ENCODE measurements around the gene KIF1A.

The KIF1A gene

GRCh38 chr2:240819858-240820606, at the start of gene KIF1A:
TSS of gene KIF1A (minus strand) at chr2:240820219. CDS start at chr2:240797752, 22,467 bp downstream.
- no peak for DNase-seq (ENCODE audit: extremely low read depth in 1 of 2, low read depth in 1 of 2)

DNA sequence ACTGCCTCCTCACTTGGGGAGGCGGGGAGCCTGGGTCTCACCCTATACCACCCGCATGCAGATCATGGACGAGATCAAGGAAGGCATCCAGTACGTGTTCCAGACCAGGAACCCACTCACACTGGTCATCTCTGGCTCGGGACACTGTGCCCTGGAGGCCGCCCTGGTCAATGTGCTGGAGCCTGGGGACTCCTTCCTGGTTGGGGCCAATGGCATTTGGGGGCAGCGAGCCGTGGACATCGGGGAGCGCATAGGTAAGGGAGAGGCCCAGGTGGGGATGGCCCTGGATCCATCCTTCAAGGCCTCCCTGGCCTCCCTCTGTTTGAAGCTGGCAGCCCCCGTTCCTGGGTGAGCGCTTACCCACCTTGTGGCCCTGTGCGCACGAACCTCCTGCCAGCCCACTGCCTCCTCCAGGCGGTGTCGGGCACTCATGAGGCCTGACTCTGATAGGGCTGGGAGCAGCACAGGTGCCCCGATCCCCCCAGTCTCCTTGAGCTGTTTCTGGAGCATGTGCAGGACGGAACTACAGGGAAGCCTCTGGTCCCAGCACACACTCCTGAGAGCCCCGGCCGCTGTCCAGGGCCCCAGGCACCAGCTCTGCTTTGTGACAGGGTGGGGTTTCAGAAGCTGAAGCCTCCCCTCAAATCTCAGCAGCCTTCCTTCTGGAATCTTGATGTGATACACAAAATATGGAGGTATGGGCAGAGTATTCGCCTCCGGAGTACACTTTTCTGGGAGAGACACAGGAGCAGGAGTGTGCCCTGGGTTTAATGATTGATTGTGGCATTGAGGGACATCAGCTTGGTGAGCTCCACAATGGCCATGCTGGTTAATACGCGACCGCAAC, 49.3 kb upstream of the KIF1A start:
- no peak for DNase-seq (ENCODE audit: extremely low read depth in 1 of 2, low read depth in 1 of 2)

GRCh38 chr2:240868286-240869108, 48.5 kb upstream of the KIF1A start, which contains the start of gene AGXT:
TSS of gene AGXT (plus strand) at chr2:240868824. CDS start at chr2:240868866, 42 bp downstream.
- no peak for DNase-seq (ENCODE audit: extremely low read depth in 1 of 2, low read depth in 1 of 2)

DNA sequence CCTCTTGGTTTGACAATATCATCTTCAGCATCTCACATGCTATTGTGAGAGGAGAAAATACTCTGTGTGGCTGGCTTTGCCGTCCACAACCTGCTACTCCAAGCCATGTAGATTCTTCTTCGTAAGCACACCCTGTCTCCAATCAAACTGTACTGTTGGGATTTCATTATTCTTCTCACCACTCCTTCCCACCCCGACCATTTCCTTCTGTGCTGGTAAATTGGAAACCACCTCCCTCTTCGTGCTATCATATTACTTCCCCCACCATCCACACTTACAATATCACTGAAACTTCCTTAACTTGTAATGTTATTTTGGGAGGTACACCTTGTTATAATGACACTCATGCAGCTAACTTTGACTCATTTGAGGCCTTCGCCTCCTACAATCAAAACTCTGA, 45.4 kb upstream of the KIF1A start:
- no peak for DNase-seq (ENCODE audit: extremely low read depth in 1 of 2, low read depth in 1 of 2)

DNA sequence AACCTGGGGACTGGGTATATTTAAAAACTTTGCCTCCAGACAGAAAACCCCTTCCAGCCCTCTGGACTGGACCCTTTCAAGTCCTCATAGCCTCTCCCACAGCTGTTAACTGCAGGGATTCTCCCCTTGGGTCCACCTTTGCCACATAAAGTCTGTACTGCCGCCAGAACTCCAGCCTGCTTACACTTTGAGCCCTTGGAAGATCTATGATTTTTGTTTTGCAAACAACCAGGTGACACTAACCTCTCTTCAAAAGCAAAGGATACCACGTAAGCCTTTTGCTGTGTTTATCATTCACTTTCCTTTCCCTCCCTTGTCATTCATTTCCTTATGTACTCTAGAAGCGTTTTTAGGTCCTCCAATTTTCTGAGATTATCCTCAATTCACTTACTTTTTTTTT, 44.5 kb upstream of the KIF1A start:
- no peak for DNase-seq (ENCODE audit: extremely low read depth in 1 of 2, low read depth in 1 of 2)

DNA sequence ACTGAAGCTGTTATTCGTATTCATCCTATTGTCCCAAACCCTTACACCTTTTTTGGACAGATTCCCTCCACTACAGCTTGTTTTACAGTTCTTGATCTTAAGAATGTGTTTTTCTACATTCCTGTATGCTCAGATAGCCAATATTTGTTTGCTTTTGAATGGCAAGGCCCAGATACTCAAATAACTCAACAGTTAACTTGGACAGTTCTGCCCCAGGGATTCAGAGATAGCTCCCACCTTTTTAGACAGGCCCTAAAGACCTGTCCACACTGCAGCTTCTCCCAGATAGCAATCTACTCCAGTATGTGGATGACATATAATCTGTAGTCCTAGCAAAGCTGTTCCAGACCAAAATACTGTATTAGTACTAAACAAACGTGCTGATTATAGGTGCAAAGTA, 41.5 kb upstream of the KIF1A start:
- no peak for DNase-seq (ENCODE audit: extremely low read depth in 1 of 2, low read depth in 1 of 2)

DNA sequence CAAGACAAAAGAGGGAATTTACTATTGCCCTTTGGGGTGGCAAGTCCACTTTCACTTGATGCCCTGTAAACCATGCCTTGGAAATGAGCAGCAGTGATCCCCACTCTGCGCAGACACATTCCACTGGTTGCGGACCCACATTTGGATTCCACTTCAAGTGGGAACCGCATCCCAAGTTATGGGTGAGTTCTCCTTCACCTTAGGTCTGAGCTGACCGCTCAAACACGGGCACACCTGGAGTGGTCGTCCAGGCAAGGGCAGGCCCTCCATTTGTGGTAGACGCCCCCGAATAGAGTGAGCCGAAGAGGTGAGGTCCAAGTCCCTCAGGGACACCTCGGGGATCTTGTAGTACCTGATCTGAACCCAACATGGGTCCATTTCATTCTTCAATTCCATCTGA, 38.9 kb upstream of the KIF1A start:
- no peak for DNase-seq (ENCODE audit: extremely low read depth in 1 of 2, low read depth in 1 of 2)

- no peak for DNase-seq (ENCODE audit: extremely low read depth in 1 of 2, low read depth in 1 of 2)
These were observed 38.3 kb upstream of the KIF1A start for GRCh38 chr2:240858321-240858720.

GRCh38 chr2:240857039-240858008, 37.3 kb upstream of the KIF1A start:
- DNase-seq (ENCODE audit: extremely low read depth in 1 of 2, low read depth in 1 of 2): no peak

DNA sequence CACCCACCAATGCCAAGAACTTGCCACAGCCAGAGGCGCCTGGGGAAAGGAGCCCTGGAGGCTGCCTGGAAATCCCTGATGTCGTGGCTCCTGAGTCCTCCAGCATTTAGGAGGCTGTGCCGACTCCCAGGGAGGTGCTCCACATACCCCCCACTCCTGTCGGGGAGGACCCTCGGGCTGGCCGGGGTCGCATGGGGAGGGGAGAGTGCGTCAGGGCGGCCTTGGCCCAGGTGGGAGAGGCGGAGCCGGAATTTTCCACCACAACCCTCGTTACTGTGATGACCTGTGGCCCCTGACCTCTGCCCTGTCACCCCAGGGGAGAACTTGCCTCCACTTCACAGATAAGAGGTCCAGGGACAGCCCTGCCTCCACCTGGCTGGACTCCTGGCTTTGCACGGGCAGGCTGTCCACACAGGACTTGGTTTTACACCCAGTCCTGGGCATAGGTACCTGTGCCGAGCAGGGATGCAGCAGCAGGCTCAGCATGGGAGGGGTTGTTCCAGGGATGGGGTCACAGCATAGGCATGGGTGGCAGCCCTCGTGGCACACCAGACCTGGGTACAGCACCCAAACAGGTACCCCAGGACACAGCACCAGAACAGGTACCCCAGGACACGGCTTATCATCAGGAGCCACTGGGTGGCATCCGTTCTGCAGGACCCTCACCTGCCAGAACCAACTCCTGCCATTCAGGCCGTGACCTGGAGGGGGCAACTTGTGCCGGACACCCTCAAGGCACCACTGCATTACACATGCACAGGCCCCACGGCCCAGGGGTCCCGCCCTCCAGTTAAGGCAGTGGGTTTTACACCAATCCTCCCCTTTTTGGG, 36.3 kb upstream of the KIF1A start:
- DNase-seq (ENCODE audit: extremely low read depth in 1 of 2, low read depth in 1 of 2): no peak

- DNase-seq (ENCODE audit: extremely low read depth in 1 of 2, low read depth in 1 of 2): no peak
These were observed 35.7 kb upstream of the KIF1A start for GRCh38 chr2:240855670-240856069.

GRCh38 chr2:240852671-240853314, 32.8 kb upstream of the KIF1A start:
- no peak for DNase-seq (ENCODE audit: extremely low read depth in 1 of 2, low read depth in 1 of 2)

DNA sequence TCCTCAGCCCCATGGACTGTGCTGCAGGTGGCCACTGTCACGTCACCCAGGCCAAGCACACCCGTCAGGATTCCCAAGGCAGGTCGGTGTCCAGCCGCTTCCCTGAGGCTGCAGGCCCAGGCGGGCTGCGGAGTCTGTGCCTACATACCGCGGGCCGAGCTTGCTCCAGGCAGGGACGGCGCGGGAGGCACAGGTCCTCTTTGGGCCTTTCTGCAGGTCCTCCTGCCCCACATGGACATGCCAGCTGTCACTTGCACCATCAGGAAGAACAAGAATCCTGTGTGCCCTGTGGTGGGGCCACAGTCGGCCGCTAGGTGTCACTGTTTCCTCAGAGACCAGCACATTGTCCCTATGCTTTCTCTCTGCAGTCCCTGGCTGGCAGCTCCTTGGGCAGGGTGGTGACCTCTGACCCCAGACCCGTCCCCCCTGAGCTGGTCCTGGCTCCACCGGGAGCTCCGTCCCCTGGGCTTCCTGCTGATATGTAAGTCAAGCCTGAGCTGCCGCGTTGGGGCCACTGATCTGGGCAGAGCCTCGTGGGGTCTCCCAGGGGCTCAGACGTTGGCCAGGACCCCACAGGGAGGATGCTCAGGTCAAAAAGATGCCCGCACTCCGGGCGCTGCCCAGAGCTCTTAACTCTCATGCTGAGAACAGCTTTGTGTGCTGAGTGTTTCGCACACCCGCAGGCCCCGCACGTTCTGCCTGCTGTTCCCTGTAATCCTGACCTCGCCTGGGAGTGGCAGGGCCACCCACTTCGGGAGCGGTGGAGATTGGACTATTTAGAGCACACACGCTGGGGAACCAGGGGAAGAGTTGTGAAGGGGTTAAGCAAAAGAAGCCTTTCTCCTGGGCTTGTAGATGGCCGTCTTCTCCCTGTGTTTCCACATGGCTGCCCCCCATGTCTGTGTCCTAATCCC, 31.3 kb upstream of the KIF1A start:
- DNase-seq (ENCODE audit: extremely low read depth in 1 of 2, low read depth in 1 of 2): peak; percentile 53 to 54

GRCh38 chr2:240850756-240851077, 30.7 kb upstream of the KIF1A start:
- no peak for DNase-seq (ENCODE audit: extremely low read depth in 1 of 2, low read depth in 1 of 2)

DNA sequence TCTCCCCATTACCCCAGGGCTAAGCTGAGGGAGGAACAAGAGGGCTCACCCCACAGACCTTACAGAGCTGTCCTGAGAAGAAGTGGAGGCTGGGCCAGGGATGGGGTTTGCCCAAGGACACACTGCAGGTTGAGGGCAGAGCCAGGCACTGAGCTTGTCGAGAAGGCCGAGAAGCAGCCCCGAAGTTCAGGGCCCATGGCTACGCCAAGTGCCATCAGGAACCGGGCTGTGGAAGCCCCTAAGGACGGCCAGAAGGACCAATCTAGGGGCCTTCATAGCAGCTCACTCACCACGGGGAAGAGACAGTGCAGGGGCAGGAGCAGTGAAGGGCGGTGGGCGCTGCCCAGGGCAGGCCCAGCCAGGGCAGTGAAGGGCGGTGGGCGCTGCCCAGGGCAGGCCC, 30.0 kb upstream of the KIF1A start:
- DNase-seq (ENCODE audit: extremely low read depth in 1 of 2, low read depth in 1 of 2): no peak

DNA sequence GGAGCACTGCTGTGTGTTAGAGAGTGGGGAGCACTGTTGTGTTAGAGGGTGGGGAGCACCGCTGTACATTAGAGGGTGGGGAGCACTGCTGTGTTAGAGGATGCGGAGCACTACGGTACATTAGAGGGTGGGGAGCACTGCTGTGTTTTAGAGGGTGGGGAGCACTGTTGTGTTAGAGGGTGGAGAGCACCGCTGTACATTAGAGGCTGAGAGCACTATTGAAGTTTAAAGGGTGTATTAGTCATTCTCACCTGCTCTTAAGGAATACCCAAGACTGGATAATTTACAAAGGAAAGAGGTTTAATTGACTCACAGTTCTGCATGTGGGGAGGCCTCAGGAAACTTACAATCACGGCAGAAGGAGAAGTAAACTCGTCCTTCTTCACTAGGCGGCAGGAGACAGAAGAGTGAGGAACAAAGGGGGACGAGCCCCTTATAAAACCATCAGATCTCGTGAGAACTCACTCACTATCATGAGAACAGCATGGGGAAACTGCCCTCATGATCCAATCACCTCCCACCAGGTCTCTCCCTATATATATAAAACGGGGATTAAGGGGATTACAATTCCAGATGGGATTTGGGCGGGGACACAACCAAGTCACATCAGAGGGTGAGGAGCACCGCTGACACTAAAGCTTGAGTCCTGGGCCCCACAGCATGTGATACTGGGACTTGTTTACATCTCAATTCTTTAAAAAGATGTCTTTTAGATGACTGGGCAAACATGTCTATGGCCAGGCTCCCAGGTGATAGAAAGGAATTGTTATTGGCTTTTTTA, 29.1 kb upstream of the KIF1A start:
- DNase-seq (ENCODE audit: extremely low read depth in 1 of 2, low read depth in 1 of 2): no peak

DNA sequence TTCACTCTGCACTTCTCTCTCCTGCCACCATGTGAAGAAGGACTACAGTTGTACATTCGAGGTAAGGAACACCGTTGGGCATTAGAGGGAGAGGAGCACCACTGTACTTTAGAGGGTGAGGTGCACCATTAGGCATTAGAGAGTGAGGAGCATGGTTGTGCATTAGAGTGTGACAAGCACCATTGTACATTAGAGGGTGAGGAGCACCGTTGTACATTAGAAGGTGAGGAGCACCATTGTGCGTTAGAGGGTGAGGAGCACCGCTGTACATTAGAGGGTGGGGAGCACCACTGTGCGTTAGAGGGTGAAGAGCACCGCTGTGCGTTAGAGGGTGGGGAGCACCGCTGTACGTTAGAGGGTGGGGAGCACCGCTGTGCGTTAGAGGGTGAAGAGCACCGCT, 27.8 kb upstream of the KIF1A start:
- DNase-seq (ENCODE audit: extremely low read depth in 1 of 2, low read depth in 1 of 2): no peak

Data from stimulated activated CD8-positive, alpha-beta memory T cell treated with anti-CD3 and anti-CD28 coated beads, Interleukin-7, amount 100 ng/mL, for 48 hours (primary cell).